Measurements from ENCODE around the gene FAM151B.

GRCh38 chr5:80566711-80567259 lies 78.9 kb downstream of the FAM151B start:
- TF ChIP-seq CTCF (conservative IDR thresholded peaks at IDR 0.05; ENCODE audit: low read length) (no peak), EZH2phosphoT487 (IDR thresholded peaks at IDR 0.05; ENCODE audit: borderline replicate concordance) (no peak)
